ENCODE results near the gene OR51Q1. TPM values are rescaled to one million over a fixed set of nuclear protein-coding genes. Genes with fewer than 3 reads are reported as not detected.

OR51Q1 gene
- total RNA-seq, 1 donor: not detected

- no peak for DNase-seq (ENCODE audit: low read depth)
- TF ChIP-seq CTCF (IDR thresholded peaks at IDR 0.05; ENCODE audit: insufficient read depth, low read depth, low read length): no peak
Measured at GRCh38 chr11:5449432-5449831, 27.5 kb downstream of the OR51Q1 start.

GRCh38 chr11:5460983-5461621 lies 39.2 kb downstream of the OR51Q1 start:
- no peak overlapping the region for H3K4me3 ChIP-seq (ENCODE audit: low read depth, low read length)
- no peak for TF ChIP-seq CTCF (IDR thresholded peaks at IDR 0.05; ENCODE audit: insufficient read depth, low read depth, low read length)
- no peak for DNase-seq (ENCODE audit: low read depth)

More at GRCh38 chr11:5449432-5449831, 27.5 kb downstream of the OR51Q1 start:
- no peak overlapping the region for H3K4me3 ChIP-seq (ENCODE audit: low read depth, low read length)

- H3K4me3 ChIP-seq (ENCODE audit: low read depth, low read length): no peak overlapping the region
- DNase-seq (ENCODE audit: low read depth): no peak
- no peak for TF ChIP-seq CTCF (IDR thresholded peaks at IDR 0.05; ENCODE audit: insufficient read depth, low read depth, low read length)
Measured at GRCh38 chr11:5467527-5467926, 45.6 kb downstream of the OR51Q1 start.

Other genes with a start within 250 kb of the OR51Q1 start
- not detected in 2 replicates for gene OR51V1, start 221.4 kb upstream of the OR51Q1 start, total RNA-seq
- gene HBB, start 195.0 kb upstream of the OR51Q1 start, total RNA-seq: not detected in 2 replicates
- 0.32 and 0.43 TPM in 2 replicates for gene HBD, start 187.6 kb upstream of the OR51Q1 start, total RNA-seq
- not detected in 2 replicates for gene HBG1, start 172.3 kb upstream of the OR51Q1 start, total RNA-seq
- gene HBG2, start 167.3 kb upstream of the OR51Q1 start, total RNA-seq: not detected in 2 replicates
- gene HBE1, start 152.2 kb upstream of the OR51Q1 start, total RNA-seq: 0.97 and 1.7 TPM in 2 replicates
- gene OR51B4, start 120.2 kb upstream of the OR51Q1 start, total RNA-seq: 0.43 TPM in 1 of 2 replicates, not detected in the other
- not detected in 2 replicates for gene OR51B2, start 97.8 kb upstream of the OR51Q1 start, total RNA-seq
- gene OR51B5, start 78.6 kb upstream of the OR51Q1 start, total RNA-seq: 0.32 and 0.43 TPM in 2 replicates
- gene OR51B6, start 70.6 kb upstream of the OR51Q1 start, total RNA-seq: not detected in 2 replicates
- under 0.01 TPM in 1 of 2 replicates, not detected in the other for gene OR51M1, start 38.3 kb upstream of the OR51Q1 start, total RNA-seq
- under 0.01 TPM in 1 of 2 replicates, not detected in the other for gene OR51I1, start 19.4 kb downstream of the OR51Q1 start, total RNA-seq
- gene OR51I2, start 27.2 kb downstream of the OR51Q1 start, total RNA-seq: not detected in 2 replicates
- not detected in 2 replicates for gene OR52D1, start 66.6 kb downstream of the OR51Q1 start, total RNA-seq
- gene UBQLN3, start 87.8 kb downstream of the OR51Q1 start, total RNA-seq: 0.43 TPM in 1 of 2 replicates, not detected in the other
- gene UBQLNL, start 94.6 kb downstream of the OR51Q1 start, total RNA-seq: under 0.01 TPM in 2 replicates
- gene OR52H1, start 126.4 kb downstream of the OR51Q1 start, total RNA-seq: 0.32 and 0.86 TPM in 2 replicates
- gene OR52B6, start 158.8 kb downstream of the OR51Q1 start, total RNA-seq: not detected in 2 replicates
- 6.1 and 6.5 TPM in 2 replicates for gene TRIM6, start 174.5 kb downstream of the OR51Q1 start, total RNA-seq
- gene TRIM34, start 202.9 kb downstream of the OR51Q1 start, total RNA-seq: 7.1 and 10.4 TPM in 2 replicates